Testis (tissue), 2 donors: ENCODE results near the gene FBN2.

ENCODE experiments used
- CTCF ChIP-seq, 3 experiments: fragments of 450-650 bp in 2 of 3; fragments of 200-600 bp in 1 of 3; sonication (generic) in 1 of 3; IDR thresholded peaks; one replicate each; pipeline ENCODE4 v1.5.1; 2016 to 2019; ENCODE audit warnings: antibody characterized with exemption in 3 of 3, mild to moderate bottlenecking in 2 of 3, moderate library complexity in 1 of 3
- POLR2A ChIP-seq: fragments of 450-650 bp; IDR thresholded peaks from one replicate; pipeline ENCODE4 v1.6.1; 2017; ENCODE audit warnings: antibody characterized with exemption, mild to moderate bottlenecking, moderate library complexity

DNA sequence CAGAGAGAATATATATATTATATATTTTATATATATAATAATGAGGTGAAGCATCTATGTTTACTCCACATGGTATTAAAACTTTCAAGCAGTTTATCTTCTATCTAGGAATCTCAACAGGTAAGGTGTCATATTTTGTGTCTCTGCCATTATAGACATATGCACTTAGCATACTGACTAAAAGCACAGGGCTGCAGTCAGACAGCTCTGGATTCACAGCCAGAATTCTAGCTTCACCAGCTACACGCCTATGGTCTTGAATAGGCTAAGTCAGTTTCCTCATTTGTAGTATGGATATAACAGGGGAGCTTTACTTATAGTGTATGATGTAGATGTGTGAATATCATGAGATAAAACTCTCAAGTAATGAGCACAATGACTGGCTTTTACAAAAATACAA is 57.9 kb downstream of the FBN2 start:
- TF ChIP-seq POLR2A = no peak
- TF ChIP-seq CTCF (IDR thresholded peaks at IDR 0.05) = no peak
